Naive thymus-derived CD8-positive, alpha-beta T cell (primary cell): Measurements from ENCODE around the gene PARP14. TPM values are rescaled to one million over a fixed set of nuclear protein-coding genes. Genes with fewer than 3 reads are reported as not detected.
"Not testable (repeated sequence)": the region's sequence is repeated elsewhere in the genome, so short reads cannot be mapped to it uniquely, and the experiment has no call there.

Experiments used
- ATAC-seq, 2 donors: fragments of 150-1000 bp; cut with Tn5 transposase in 1 of 2; sonication (Bioruptor Pico), chemical (Tn5 transposase) in 1 of 2; 1 replicate in 1 of 2; 2 replicates in 1 of 2; pipeline ENCODE4 v1.10.0; 2021; ENCODE audit warnings: mild to moderate bottlenecking in 2 of 2, moderate library complexity in 2 of 2
- POLR2A ChIA-PET: fragments of 350-600 bp; sonication (Branson Sonifier 250); formaldehyde crosslinking; loops from one replicate; lab custom pipeline; 2021; ENCODE audit warnings: antibody characterized with exemption; lab: Charles Lee
- DNase-seq, 10 donors: peaks; one replicate each; pipeline versions ENCODE4 v3.0.0 to v3.0.0-alpha.2; 2020 to 2022
- H3K27ac Mint-ChIP-seq, 10 donors: one replicate each; pipeline ENCODE4 v1.8.0; 2020 to 2022; ENCODE audit warnings: mild to moderate bottlenecking in 10 of 10, mixed read lengths in 10 of 10, moderate library complexity in 4 of 10, inconsistent platforms in 1 of 10
- H3K27me3 Mint-ChIP-seq, 5 donors: one replicate each; pipeline ENCODE4 v1.8.0; 2021 to 2022; ENCODE audit warnings: mixed read lengths in 5 of 5
- H3K36me3 Mint-ChIP-seq, 3 donors: one replicate each; pipeline ENCODE4 v1.8.0; 2020 to 2022; ENCODE audit warnings: mixed read lengths in 3 of 3, mild to moderate bottlenecking in 2 of 3, inconsistent platforms in 1 of 3
- H3K4me1 Mint-ChIP-seq, 4 donors: one replicate each; pipeline ENCODE4 v1.8.0; 2021 to 2022; ENCODE audit warnings: mixed read lengths in 4 of 4
- H3K4me3 Mint-ChIP-seq, 10 donors: one replicate each; pipeline ENCODE4 v1.8.0; 2020 to 2022; ENCODE audit warnings: mild to moderate bottlenecking in 10 of 10, mixed read lengths in 10 of 10, moderate library complexity in 6 of 10, inconsistent platforms in 1 of 10
- H3K9me3 Mint-ChIP-seq, 9 donors: one replicate each; pipeline ENCODE4 v1.8.0; 2020 to 2022; ENCODE audit warnings: mixed read lengths in 9 of 9, mild to moderate bottlenecking in 3 of 9, inconsistent platforms in 1 of 9, moderate library complexity in 1 of 9
- polyA plus RNA-seq, 3 donors: library from polyadenylated mRNA; unstranded; fragments of 300-500 nt; fragmentation: Illumina TruSeq; gene quantifications; one replicate each; pipeline ENCODE4 v1.2.3, GENCODE V29; 2021
- total RNA-seq, 8 experiments: library from RNA in 2 of 8; stranded (reverse) in 2 of 8; gene quantifications; one replicate each; pipeline ENCODE4 v1.2.3 and lab custom pipeline; 2021 to 2026

Gene PARP14
- total and polyA plus RNA-seq, 5 experiments from 2014 or later: 4.4 to 46.8 (median 10.8) TPM

DNA sequence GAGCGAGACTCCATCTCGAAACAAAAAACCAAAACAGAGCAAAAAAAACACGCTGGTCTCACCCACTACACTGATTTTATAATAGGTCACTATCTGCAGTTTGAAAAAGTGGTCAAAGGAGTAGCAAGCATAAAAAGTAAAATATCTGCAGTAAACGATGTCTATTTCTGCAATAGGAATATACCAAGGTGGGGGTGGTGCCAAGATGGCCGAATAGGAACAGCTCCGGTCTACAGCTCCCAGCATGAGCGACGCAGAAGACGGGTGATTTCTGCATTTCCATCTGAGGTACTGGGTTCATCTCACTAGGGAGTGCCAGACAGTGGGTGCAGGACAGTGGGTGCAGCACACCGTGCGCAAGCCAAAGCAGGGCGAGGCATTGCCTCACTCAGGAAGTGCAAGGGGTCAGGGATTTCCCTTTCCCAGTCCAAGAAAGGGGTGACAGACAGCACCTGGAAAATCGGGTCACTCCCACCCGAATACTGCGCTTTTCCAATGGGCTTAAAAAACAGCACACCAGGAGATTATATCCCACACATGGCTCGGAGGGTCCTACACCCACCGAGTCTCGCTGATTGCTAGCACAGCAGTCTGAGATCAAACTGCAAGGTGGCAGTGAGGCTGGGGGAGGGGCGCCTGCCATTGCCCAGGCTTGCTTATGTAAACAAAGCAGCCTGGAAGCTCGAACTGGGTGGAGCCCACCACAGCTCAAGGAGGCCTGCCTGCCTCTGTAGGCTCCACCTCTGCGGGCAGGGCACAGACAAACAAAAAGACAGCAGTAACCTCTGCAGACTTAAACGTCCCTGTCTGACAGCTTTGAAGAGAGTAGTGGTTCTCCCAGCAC, 52.3 kb downstream of the PARP14 start:
- H3K4me3 Mint-ChIP-seq, POLR2A ChIA-PET, ATAC-seq, H3K4me1 Mint-ChIP-seq, DNase-seq, H3K27me3 Mint-ChIP-seq: not testable (repeated sequence)
- Mint-ChIP-seq H3K9me3 (peaks cover 0 to 10% (median 0%) of the 10 kb centered on the region in 9 donors), H3K27ac (peak overlapping the region in 2 of 10 donors; percentile 13 to 55), H3K36me3 (peaks cover 0 to 41% (median 41%) of the 10 kb centered on the region in 3 donors)

DNA sequence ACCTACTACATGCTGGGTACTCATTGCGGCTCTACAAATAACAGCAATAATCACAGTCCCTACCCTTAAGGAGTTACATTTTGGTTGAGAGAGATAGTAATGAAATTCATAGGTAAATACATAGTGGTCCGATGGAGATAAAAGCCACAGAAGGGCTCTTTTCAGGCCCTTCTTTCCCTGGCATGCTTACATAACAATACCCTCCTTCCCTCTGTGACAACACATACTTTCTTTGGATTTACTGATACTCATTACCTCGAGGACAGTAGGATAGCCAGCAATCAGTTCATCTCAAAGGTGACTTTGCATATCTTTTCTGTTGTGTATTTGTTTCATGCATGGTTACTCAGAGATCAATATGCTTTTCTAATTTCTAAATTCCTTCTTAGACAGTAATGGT, 58.5 kb downstream of the PARP14 start:
- Mint-ChIP-seq H3K27me3 (no peaks in the 10 kb centered on the region), H3K4me3 (peak overlapping the region in 1 of 10 donors; percentile 11), H3K4me1 (peaks cover 0 to 5% (median 0%) of the 10 kb centered on the region in 4 donors), H3K36me3 (peaks cover 38 to 60% (median 55%) of the 10 kb centered on the region in 3 donors), H3K27ac (no peak overlapping the region), H3K9me3 (peaks cover 0 to 8% (median 0%) of the 10 kb centered on the region in 9 donors)
- no peak for DNase-seq
- no peak for ATAC-seq
- POLR2A ChIA-PET: no interaction called here

DNA sequence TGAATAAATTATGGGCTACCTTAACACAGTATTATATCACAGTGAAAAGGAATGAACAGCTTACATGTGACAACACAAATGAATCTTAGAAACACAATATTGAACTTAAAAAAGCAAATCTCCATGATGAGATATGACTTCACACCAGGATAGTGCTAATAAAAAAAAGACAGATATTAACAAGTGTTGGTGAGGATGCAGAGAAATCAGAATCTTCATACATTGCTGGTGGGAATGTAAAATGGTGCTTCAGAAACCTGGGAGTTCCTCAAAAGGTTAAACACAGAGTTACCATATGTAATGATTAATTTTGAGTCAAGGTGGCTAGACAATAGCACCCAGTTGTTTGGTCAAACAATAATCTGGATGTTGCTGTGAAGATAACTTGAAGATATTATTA, 61.6 kb downstream of the PARP14 start:
- Mint-ChIP-seq H3K27me3 (no peaks in the 10 kb centered on the region), H3K4me3 (no peak overlapping the region), H3K27ac (no peak overlapping the region), H3K9me3 (peaks cover 0 to 8% (median 0%) of the 10 kb centered on the region in 9 donors), H3K36me3 (peaks cover 43 to 64% (median 58%) of the 10 kb centered on the region in 3 donors), H3K4me1 (peaks cover 0 to 7% (median 0%) of the 10 kb centered on the region in 4 donors)
- POLR2A ChIA-PET: no interaction called here
- DNase-seq (no peak), ATAC-seq (no peak)

DNA sequence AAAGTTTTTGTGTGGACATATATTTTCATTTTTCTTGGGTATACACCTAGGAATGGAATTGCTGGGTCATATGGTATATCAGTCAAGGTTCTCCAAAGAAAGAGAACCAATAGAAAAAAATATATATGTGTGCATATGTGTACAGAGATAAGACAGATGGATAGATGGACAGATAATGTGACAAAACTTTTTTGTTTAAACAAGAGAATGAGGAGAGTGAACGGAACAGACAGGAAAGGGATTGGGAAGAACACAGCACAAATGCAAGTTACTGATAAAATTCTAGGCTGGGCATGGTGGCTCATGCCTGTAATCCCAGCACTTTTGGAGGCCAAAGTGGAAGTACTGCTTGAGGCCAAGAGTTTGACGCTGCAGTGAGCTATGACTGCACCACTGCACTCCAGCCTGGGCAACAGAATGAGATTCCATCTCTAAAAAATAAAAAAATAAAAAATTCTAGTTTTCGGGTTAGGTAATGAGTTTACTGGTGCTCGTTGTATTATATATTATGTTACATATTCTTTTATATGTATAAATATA, 63.0 kb downstream of the PARP14 start:
- H3K9me3 Mint-ChIP-seq: peaks cover 0 to 8% (median 0%) of the 10 kb centered on the region in 9 donors
- POLR2A ChIA-PET: no interaction called here

DNA sequence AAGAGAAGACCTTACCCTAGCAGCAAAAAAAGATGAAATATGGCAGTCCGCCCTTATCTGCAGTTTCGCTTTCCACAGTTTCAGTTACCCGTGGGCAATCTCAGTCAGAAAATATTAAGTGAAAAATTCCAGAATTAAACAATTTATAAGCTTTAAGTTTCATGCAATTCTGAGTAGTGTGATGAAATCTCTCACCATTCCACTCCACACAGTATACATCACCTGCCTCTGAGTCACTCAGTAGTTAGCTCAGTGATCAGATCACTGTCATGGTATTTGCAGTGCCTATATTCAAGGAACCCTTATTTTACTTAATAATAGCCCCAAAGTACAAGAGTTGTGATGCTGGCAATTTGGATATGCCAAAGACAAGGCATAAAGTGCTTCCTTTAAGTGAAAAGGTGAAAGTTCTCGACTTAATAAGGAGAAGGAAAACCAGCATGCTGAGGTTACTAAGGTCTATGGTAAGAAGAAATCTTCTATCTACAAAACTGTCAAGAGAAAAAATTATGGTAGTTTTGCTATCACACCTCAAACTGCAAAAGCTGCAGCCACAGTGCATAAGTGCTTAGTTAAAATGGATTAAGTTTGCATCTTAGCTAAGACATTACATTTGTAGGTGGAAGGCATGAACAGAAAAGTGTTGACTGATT, 64.9 kb downstream of the PARP14 start:
- ATAC-seq (no peak), DNase-seq (no peak)
- POLR2A ChIA-PET: no interaction called here
- H3K36me3 Mint-ChIP-seq: peaks cover 34 to 55% (median 46%) of the 10 kb centered on the region in 3 donors
- H3K27me3 Mint-ChIP-seq: no peaks in the 10 kb centered on the region
- H3K9me3 Mint-ChIP-seq: peaks cover 0 to 4% (median 0%) of the 10 kb centered on the region in 9 donors
- H3K4me1 Mint-ChIP-seq: peaks cover 0 to 3% (median 0%) of the 10 kb centered on the region in 4 donors
- H3K27ac Mint-ChIP-seq: no peak overlapping the region
- H3K4me3 Mint-ChIP-seq: no peak overlapping the region

More for the DNA sequence above, 63.0 kb downstream of the PARP14 start:
- no peaks in the 10 kb centered on the region for H3K27me3 Mint-ChIP-seq
- no peak for ATAC-seq
- no peak for DNase-seq
- no peak overlapping the region for H3K4me3 Mint-ChIP-seq
- peaks cover 47 to 66% (median 60%) of the 10 kb centered on the region in 3 donors for H3K36me3 Mint-ChIP-seq
- no peak overlapping the region for H3K27ac Mint-ChIP-seq
- peaks cover 0 to 7% (median 0%) of the 10 kb centered on the region in 4 donors for H3K4me1 Mint-ChIP-seq

DNA sequence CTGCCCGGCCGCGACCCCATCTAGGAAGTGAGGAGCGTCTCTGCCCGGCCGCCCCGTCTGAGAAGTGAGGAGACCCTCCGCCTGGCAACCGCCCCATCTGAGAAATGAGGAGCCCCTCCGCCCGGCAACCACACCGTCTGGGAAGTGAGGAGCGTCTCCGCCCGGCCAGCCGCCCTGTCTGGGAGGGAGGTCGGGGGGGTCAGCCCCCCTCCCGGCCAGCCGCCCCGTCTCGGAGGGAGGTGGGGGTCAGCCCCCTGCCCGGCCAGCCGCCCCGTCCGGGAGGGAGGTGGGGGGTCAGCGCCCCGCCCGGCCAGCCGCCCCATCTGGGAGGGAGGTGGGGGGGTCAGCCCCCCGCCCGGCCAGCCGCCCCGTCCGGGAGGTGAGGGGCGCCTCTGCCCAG, 66.7 kb downstream of the PARP14 start:
- H3K27ac Mint-ChIP-seq, POLR2A ChIA-PET, H3K27me3 Mint-ChIP-seq, ATAC-seq, DNase-seq, H3K4me1 Mint-ChIP-seq, H3K9me3 Mint-ChIP-seq, H3K4me3 Mint-ChIP-seq: not testable (repeated sequence)
- H3K36me3 Mint-ChIP-seq: peaks cover 24 to 60% (median 44%) of the 10 kb centered on the region in 3 donors

DNA sequence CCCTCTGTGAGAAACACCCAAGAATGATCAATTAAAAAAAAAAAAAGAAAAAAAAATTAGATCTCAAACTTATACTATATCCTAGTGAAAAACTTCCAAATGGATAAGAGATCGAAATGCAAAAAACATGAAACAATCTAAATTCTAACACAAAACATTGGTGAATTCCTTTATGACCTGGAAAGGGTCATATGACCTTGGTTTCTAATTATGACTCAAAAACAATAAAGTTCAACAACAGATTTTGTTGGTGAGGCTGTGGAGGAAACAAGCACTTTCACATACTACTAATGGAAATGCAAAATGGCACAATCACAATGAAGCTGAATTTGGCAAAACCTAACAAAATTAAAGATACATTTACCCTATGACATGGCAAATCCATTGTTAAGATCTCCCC, 67.7 kb downstream of the PARP14 start:
- Mint-ChIP-seq H3K36me3 (peaks cover 24 to 60% (median 39%) of the 10 kb centered on the region in 3 donors), H3K27me3 (no peaks in the 10 kb centered on the region), H3K4me3 (no peak overlapping the region), H3K4me1 (peaks cover 0 to 2% (median 0%) of the 10 kb centered on the region in 4 donors), H3K27ac (no peak overlapping the region), H3K9me3 (no peaks in the 10 kb centered on the region)
- no peak for ATAC-seq
- POLR2A ChIA-PET: no interaction called here
- DNase-seq: no peak

DNA sequence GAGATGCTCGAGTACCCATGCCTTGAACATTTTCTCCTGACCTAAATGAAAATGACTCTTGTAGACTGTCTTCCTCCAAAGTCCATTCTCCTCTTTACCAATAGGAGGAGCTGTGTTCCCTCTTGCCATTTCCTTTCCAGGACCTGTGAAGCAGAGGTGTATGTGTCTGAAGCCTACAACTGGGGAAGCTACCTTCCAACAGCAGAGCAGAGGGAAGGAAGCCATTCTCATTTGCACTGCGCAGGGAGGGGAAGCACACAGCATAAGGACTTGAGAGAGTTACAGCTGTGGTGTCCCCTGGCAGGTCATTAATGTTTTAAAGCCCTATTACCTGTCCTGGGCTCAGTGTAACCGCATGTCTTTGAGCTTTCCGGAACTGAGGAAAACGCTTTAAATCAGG, 74.3 kb downstream of the PARP14 start:
- DNase-seq (peak in 5 of 10 donors; percentile 8 to 54 (median 40)), ATAC-seq (peak; percentile 75)
- Mint-ChIP-seq H3K27me3 (no peaks in the 10 kb centered on the region), H3K27ac (peak overlapping the region in 1 of 10 donors; percentile 51), H3K4me3 (no peak overlapping the region), H3K36me3 (peaks cover 24 to 76% (median 30%) of the 10 kb centered on the region in 3 donors), H3K4me1 (peaks cover 0 to 6% (median 3%) of the 10 kb centered on the region in 4 donors), H3K9me3 (no peaks in the 10 kb centered on the region)
- POLR2A ChIA-PET: interaction anchor here (0.7 to 1.1 kb wide), 2 partner anchors 34 to 274 kb away, joined by 3 to 5 read pairs; no protein-coding TSS in a partner anchor

DNA sequence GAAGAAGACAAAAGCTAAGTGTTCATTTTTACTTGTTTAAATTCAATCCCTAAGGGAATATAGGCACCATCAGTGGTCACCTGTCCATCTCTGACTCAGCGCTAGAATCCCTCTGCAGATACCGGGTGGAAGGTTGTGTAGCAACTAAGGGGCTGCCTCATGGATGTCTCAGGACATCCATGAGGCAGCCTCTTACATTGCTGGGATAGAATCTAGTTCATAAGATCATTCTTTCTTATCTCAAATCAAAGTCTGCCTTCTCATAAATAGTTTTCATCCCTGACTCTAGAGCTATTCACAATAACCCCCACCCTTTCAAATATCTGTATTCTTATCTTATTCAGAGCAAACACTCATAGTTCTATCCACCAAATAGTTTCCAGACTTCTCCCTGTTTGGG, 74.9 kb downstream of the PARP14 start:
- no peak for ATAC-seq
- DNase-seq: no peak
- no peak overlapping the region for H3K4me3 Mint-ChIP-seq
- H3K36me3 Mint-ChIP-seq: peaks cover 24 to 77% (median 30%) of the 10 kb centered on the region in 3 donors
- H3K27me3 Mint-ChIP-seq: no peaks in the 10 kb centered on the region
- POLR2A ChIA-PET: interaction anchor here (0.7 to 1.1 kb wide), 2 partner anchors 34 to 273 kb away, joined by 3 to 5 read pairs; no protein-coding TSS in a partner anchor
- H3K9me3 Mint-ChIP-seq: no peaks in the 10 kb centered on the region
- no peak overlapping the region for H3K27ac Mint-ChIP-seq
- H3K4me1 Mint-ChIP-seq: peaks cover 0 to 6% (median 3%) of the 10 kb centered on the region in 4 donors

DNA sequence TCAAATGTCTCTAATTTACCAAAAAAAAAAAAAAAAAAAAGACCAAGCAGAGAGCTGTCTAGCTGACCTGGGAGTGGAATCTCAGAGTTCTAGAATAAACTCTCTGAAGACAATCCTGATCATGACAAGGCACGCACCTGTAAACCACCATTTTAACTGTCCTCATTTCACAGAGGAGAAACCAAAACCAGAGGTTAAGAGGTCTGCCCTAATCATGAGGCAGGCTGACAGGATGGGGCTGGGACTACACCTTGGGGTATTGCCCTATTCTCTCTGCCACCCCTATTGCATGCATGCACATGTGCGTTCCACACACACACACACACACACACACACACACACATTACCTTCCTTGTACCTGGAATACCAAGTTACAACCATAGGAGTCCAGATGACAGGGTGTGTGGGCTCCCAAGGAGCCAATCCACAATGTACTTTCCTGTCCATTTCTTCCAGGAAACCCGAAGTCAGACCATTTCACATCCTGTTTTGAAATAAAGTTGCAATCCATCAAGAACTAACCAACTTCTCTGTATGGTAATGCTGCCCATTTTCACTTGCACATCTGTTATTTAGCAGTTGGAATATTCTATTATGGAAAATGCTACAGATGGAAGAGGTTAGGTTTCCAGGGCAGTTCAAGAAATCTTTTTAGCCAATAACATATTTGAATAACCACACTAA, 78.4 kb downstream of the PARP14 start:
- peaks cover 0 to 14% (median 7%) of the 10 kb centered on the region in 4 donors for H3K4me1 Mint-ChIP-seq
- no peaks in the 10 kb centered on the region for H3K27me3 Mint-ChIP-seq
- H3K9me3 Mint-ChIP-seq: no peaks in the 10 kb centered on the region
- peak overlapping the region in 1 of 10 donors; percentile 1 for H3K27ac Mint-ChIP-seq
- POLR2A ChIA-PET: interaction anchor here (0.6 kb wide), 1 partner anchor 96 kb away, joined by 5 read pairs; no protein-coding TSS in a partner anchor
- peaks cover 9 to 62% (median 14%) of the 10 kb centered on the region in 3 donors for H3K36me3 Mint-ChIP-seq
- DNase-seq: no peak
- ATAC-seq: no peak
- no peak overlapping the region for H3K4me3 Mint-ChIP-seq

DNA sequence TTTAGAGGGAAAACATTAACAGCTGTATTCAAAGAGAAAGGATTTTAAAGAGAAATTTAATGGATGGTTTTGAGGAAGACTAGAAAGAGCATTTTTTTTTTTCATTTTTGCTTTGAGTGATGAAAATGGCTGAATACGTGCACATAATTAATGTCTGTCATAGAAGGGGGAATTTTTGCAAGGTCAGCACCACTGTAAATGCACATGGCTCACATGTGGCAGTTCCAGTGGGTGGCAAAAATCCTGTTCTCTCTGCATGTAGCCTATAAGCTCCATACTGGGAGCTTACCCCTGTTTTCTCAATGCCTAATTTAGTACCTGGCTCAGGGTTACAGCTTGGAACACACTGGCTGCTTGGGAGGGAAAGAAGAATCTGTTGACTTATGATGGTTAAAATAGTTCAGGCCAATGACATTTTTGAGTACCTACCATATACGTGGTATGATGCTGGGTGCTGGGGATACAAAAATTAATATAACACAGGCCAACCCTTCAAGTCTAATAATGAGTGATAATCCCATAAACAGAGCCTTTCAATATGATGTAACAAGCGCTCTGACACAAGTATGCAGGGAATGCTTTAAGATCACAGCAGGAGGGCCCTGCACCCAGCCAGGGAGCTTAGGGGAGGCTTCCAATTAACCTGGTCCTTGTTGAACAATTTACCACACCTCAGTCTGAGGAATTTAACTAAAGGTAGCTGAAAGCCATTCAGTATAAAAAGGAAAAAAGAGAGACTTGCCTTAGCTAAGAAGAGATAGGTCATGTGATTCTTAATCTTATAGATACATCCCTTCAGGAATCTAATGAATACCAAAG, 80.0 kb downstream of the PARP14 start:
- H3K9me3 Mint-ChIP-seq: no peaks in the 10 kb centered on the region
- POLR2A ChIA-PET: no interaction called here
- DNase-seq (no peak), ATAC-seq (no peak)
- H3K27me3 Mint-ChIP-seq: no peaks in the 10 kb centered on the region
- H3K36me3 Mint-ChIP-seq: peaks cover 0 to 61% (median 11%) of the 10 kb centered on the region in 3 donors
- peaks cover 0 to 14% (median 6%) of the 10 kb centered on the region in 4 donors for H3K4me1 Mint-ChIP-seq
- peak overlapping the region in 2 of 10 donors; percentile 25 to 68 for H3K27ac Mint-ChIP-seq
- no peak overlapping the region for H3K4me3 Mint-ChIP-seq
